ENCODE results near the gene TMPRSS13.

Gene TMPRSS13

GRCh38 chr11:117857734-117858414 is 71.3 kb downstream of the TMPRSS13 start:
- DNase-seq (ENCODE audit: low read depth, low spot score), result no peak

- DNase-seq (ENCODE audit: low read depth, low spot score), result no peak
These were observed 73.1 kb downstream of the TMPRSS13 start for GRCh38 chr11:117855912-117856651.

GRCh38 chr11:117855186-117855845 is 73.9 kb downstream of the TMPRSS13 start:
- no peak for DNase-seq (ENCODE audit: low read depth, low spot score)

GRCh38 chr11:117852309-117852708 is 76.9 kb downstream of the TMPRSS13 start:
- DNase-seq (ENCODE audit: low read depth, low spot score), result no peak

GRCh38 chr11:117851852-117852251 is 77.3 kb downstream of the TMPRSS13 start:
- DNase-seq (ENCODE audit: low read depth, low spot score), result no peak

GRCh38 chr11:117851106-117851505 is 78.1 kb downstream of the TMPRSS13 start:
- DNase-seq (ENCODE audit: low read depth, low spot score), result no peak
